GM12878 (cell line): Measurements from ENCODE around the gene MYL7. TPM values are rescaled to one million over a fixed set of nuclear protein-coding genes. Genes with fewer than 3 reads are reported as not detected.

Experiments used
- ATAC-seq: fragments of 200-7000 bp; cut with Tn5 transposase; 3 replicates; pipeline ENCODE4 v1.9.1; 2020; ENCODE audit warnings: mild to moderate bottlenecking, moderate library complexity
- BruUV-seq: library from RNA; stranded (reverse); fragments of 400-500 nt; replicated peaks from 2 replicates; lab custom pipeline; 2021; lab: Mats Ljungman, UMichigan
- CTCF ChIA-PET: fragments of 300-600 bp; sonication (Branson Sonifier 250); formaldehyde crosslinking; extraction: SDS; loops from one replicate; lab custom pipeline; 2021; ENCODE audit warnings: inconsistent platforms; lab: Yijun Ruan, JAX
- POLR2A ChIA-PET: fragments of 350-600 bp; formaldehyde crosslinking; extraction: SDS; loops from one replicate; lab custom pipeline; 2021; ENCODE audit warnings: inconsistent platforms; lab: Charles Lee
- RAD21 ChIA-PET: fragments of 300-600 bp; sonication (Branson Sonifier 250); formaldehyde crosslinking; loops from one replicate; lab custom pipeline; 2023; ENCODE audit warnings: antibody characterized with exemption; ENCODE audit not compliant: unreplicated experiment; lab: Charles Lee
- SMC1A ChIA-PET: fragments of 300-600 bp; sonication (Branson Sonifier 250); formaldehyde crosslinking; loops from one replicate; lab custom pipeline; 2023; ENCODE audit not compliant: unreplicated experiment, uncharacterized antibody; lab: Charles Lee
- DNase-seq: peaks from one replicate; pipeline ENCODE4 v3.0.0-alpha.2; 2011; ENCODE audit warnings: low read depth, low spot score
- FAIRE-seq: peaks from 3 replicates; lab custom pipeline; 2011; peaks lifted over from hg19 to GRCh38; lab: Jason Lieb, UNC
- H2AFZ ChIP-seq: 2 replicates; pipeline ENCODE4 v1.6.0; 2011; ENCODE audit warnings: low read depth, low read length, control low read depth; ENCODE audit not compliant: control insufficient read depth
- H3K27ac ChIP-seq: 2 replicates; pipeline ENCODE4 v1.5.1; 2011; ENCODE audit warnings: control low read depth; ENCODE audit not compliant: control insufficient read depth, insufficient read depth
- H3K27me3 ChIP-seq, 2 experiments: replicated peaks in 1 of 2; 2 replicates each; pipeline versions ENCODE4 v1.6.0 to v1.6.1; 2011; ENCODE audit warnings: low read length in 1 of 2; ENCODE audit not compliant: control insufficient read depth in 2 of 2, insufficient read depth in 2 of 2
- H3K36me3 ChIP-seq, 2 experiments: 2 replicates each; pipeline ENCODE4 v1.5.1; 2011; ENCODE audit warnings: low read length in 1 of 2; ENCODE audit not compliant: control insufficient read depth in 2 of 2, insufficient read depth in 2 of 2
- H3K4me1 ChIP-seq: 2 replicates; pipeline ENCODE4 v1.6.1; 2011; ENCODE audit warnings: mild to moderate bottlenecking, low read length, moderate library complexity, mixed read lengths; ENCODE audit not compliant: control insufficient read depth, insufficient read depth
- H3K4me2 ChIP-seq: 2 replicates; pipeline ENCODE4 v1.6.0; 2011; ENCODE audit warnings: control low read depth; ENCODE audit not compliant: control insufficient read depth, insufficient read depth
- H3K4me3 ChIP-seq: fragments of 200-600 bp; sonication (generic); 2 replicates; pipeline ENCODE4 v1.5.1; 2016
- H3K79me2 ChIP-seq: 2 replicates; pipeline ENCODE4 v1.6.0; 2011; ENCODE audit warnings: low read length; ENCODE audit not compliant: control insufficient read depth, insufficient read depth
- H3K9ac ChIP-seq: 2 replicates; pipeline ENCODE4 v1.8.0; 2011; ENCODE audit warnings: low read length, control low read depth, mixed read lengths; ENCODE audit not compliant: control insufficient read depth, insufficient read depth
- H3K9me3 ChIP-seq: replicated peaks from 3 replicates; pipeline ENCODE4 v1.5.1; 2011; ENCODE audit warnings: mild to moderate bottlenecking, low read length; ENCODE audit not compliant: control insufficient read depth, insufficient read depth
- H4K20me1 ChIP-seq: 2 replicates; pipeline ENCODE4 v1.6.0; 2011; ENCODE audit not compliant: control insufficient read depth, insufficient read depth
- CHD1 ChIP-seq: IDR thresholded peaks from 2 replicates; pipeline ENCODE4 v1.6.1; 2012; ENCODE audit warnings: low read depth, low read length, improper control_type of control experiment
- HCFC1 ChIP-seq: fragments of 150-350 bp; IDR thresholded peaks from 2 replicates; pipeline ENCODE4 v1.6.1; 2014; ENCODE audit warnings: low read length
- HSF1 ChIP-seq: fragments of 150-350 bp; IDR thresholded peaks from 2 replicates; pipeline ENCODE4 v1.6.1; 2014; ENCODE audit warnings: mild to moderate bottlenecking, low read depth, low read length
- IRF4 ChIP-seq: IDR thresholded peaks from 2 replicates; pipeline ENCODE4 v1.6.1; 2011; ENCODE audit warnings: low read depth, low read length
- JUNB ChIP-seq: IDR thresholded peaks from 2 replicates; pipeline ENCODE4 v1.6.1; 2016; ENCODE audit warnings: antibody characterized with exemption, mild to moderate bottlenecking
- KLF5 ChIP-seq: fragments of 450-650 bp; IDR thresholded peaks from 2 replicates; pipeline ENCODE4 v1.6.1; 2014; ENCODE audit warnings: mild to moderate bottlenecking; ENCODE audit not compliant: partially characterized antibody
- NFIC ChIP-seq: IDR thresholded peaks from 2 replicates; pipeline ENCODE4 v1.6.1; 2012; ENCODE audit warnings: low read depth, mild to moderate bottlenecking, inconsistent platforms, low read length, moderate library complexity
- NR2C1 ChIP-seq: fragments of 450-650 bp; IDR thresholded peaks from 2 replicates; pipeline ENCODE4 v1.6.1; 2017; ENCODE audit warnings: antibody characterized with exemption, mild to moderate bottlenecking, moderate library complexity
- PBX3 ChIP-seq: IDR thresholded peaks from 2 replicates; pipeline ENCODE4 v1.6.1; 2011; ENCODE audit warnings: mild to moderate bottlenecking, low read depth, low read length, moderate library complexity; ENCODE audit not compliant: insufficient replicate concordance
- RELA ChIP-seq: fragments of 450-650 bp; IDR thresholded peaks from 2 replicates; pipeline ENCODE4 v1.8.0; 2014; ENCODE audit warnings: borderline replicate concordance; ENCODE audit not compliant: partially characterized antibody
- SMAD1 ChIP-seq: fragments of 450-650 bp; IDR thresholded peaks from 2 replicates; pipeline ENCODE4 v1.6.1; 2018; ENCODE audit warnings: mild to moderate bottlenecking, low read depth; ENCODE audit not compliant: partially characterized antibody
- SREBF2 ChIP-seq: IDR thresholded peaks from 2 replicates; pipeline ENCODE4 v1.6.1; 2012; ENCODE audit warnings: mild to moderate bottlenecking, low read length
- WRNIP1 ChIP-seq: IDR thresholded peaks from 2 replicates; pipeline ENCODE4 v1.6.1; 2011; ENCODE audit warnings: low read depth, low read length, improper control_type of control experiment, borderline replicate concordance
- WGBS: methylation state at CpG from one replicate; pipeline ENCODE4 v1.1.6; 2016; ENCODE audit warnings: low lambda C conversion rate; ENCODE audit not compliant: insufficient replicate concordance, insufficient coverage; ENCODE audit errors: missing lambda C conversion rate; 5-methylcytosine and 5-hydroxymethylcytosine counted together
- in situ Hi-C: fragments of 300-500 bp; cut with MboI; formaldehyde crosslinking; loops from 9 replicates; pipeline ENCODE4 v1.14.3; 2018; ENCODE audit warnings: mixed read lengths
- intact Hi-C: fragments of 100-400 bp; cut with micrococcal nuclease; formaldehyde crosslinking; loops from one replicate; pipeline ENCODE4 v1.14.2; 2022; ENCODE audit not compliant: unreplicated experiment
- polyA plus RNA-seq, 11 experiments: library from polyadenylated mRNA; depleted of rRNA in 4 of 11; unstranded in 6 of 11; stranded (reverse) in 5 of 11; fragments of >200 nt; fragmentation: Nextera tagmentation in 4 of 11; fragmentation: Illumina TruSeq in 1 of 11; extraction: Ambion mirVana in 4 of 11; extraction: Trizol in 1 of 11; gene quantifications; 1 replicate in 1 of 11; 2 replicates in 10 of 11; pipeline versions ENCODE4 v1.2.1 to v1.2.3, GENCODE V29; 2011 to 2016; ENCODE audit warnings: inconsistent platforms in 2 of 11, missing spikeins in 2 of 11, low read depth in 1 of 11
- total RNA-seq, 4 experiments: library from RNA; depleted of rRNA in 3 of 4; stranded (reverse); fragments of >200 nt in 3 of 4; fragmentation: Illumina TruSeq in 1 of 4; extraction: Trizol in 1 of 4; gene quantifications; 2 replicates each; pipeline versions ENCODE4 v1.2.1 to v1.2.3, GENCODE V29; 2013 to 2021
- TF ChIP-seq, protein P1 (sequence below): fragments of 450-650 bp; IDR thresholded peaks from 2 replicates; pipeline ENCODE4 v1.6.1; 2017; ENCODE audit warnings: mild to moderate bottlenecking, moderate library complexity
- TF ChIP-seq, protein P2 (sequence below): fragments of 450-650 bp; formaldehyde crosslinking; IDR thresholded peaks from 2 replicates; pipeline ENCODE4 v1.5.0; 2022; ENCODE audit warnings: mild to moderate bottlenecking, missing genetic modification characterization

MYL7 gene
- total and polyA plus RNA-seq, 10 of the 15 experiments (the other 5 are each of a cell fraction or from before 2014, with no cell fraction given), result 1.9 TPM; not detected in 9

DNA sequence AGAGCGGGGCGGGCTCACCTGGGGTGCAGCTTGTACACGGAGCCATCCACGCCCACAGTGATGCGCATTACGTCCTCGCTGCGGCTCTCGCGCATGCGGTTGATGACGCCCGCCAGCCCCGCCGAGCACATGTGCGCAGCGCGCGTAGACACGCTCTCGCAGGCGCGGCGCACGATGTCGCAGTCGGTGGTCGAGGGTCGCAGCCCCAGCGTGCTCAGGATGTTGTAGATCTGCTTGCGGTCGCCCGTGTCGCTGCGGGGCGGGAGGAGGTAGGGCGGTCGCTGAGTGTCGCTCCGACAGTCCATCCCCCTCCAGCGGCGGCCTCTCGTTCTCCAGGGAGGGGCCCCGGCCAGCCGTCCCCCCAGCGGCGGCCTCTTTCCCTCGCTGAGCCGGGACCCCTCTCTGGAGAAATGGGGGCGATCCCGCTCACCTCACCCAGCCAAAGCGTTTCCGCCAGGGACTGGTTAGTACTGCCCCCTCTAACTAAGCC lies 4.4 kb upstream of the MYL7 start:
- Histone ChIP-seq H3K4me3 (no peak overlapping the region), H3K27ac (no peak overlapping the region), H3K9me3 (no peaks in the 10 kb centered on the region), H3K79me2 (no peaks in the 10 kb centered on the region), H3K36me3 (no peaks in the 10 kb centered on the region), H3K4me1 (peaks cover 2% of the 10 kb centered on the region), H2AFZ (no peak overlapping the region), H3K27me3 (no peaks in the 10 kb centered on the region), H3K4me2 (no peak overlapping the region), H4K20me1 (no peaks in the 10 kb centered on the region), H3K9ac (no peak overlapping the region)
- DNase-seq (no peak), ATAC-seq (no peak), FAIRE-seq (no peak)
- in situ Hi-C loops, result no loop called here
- 51% methylated on average over 45 of the region's 53 CpGs for WGBS
- ChIA-PET POLR2A (no interaction called here), RAD21 (no interaction called here), CTCF (no interaction called here), SMC1A (no interaction called here)
- intact Hi-C loops, result no loop called here
- BruUV-seq, result no TSS peak
- TF ChIP-seq RELA, result no peak
- TF ChIP-seq IRF4, result no peak
- no peak for TF ChIP-seq CHD1
- TF ChIP-seq JUNB, result no peak
- TF ChIP-seq, protein P1, sequence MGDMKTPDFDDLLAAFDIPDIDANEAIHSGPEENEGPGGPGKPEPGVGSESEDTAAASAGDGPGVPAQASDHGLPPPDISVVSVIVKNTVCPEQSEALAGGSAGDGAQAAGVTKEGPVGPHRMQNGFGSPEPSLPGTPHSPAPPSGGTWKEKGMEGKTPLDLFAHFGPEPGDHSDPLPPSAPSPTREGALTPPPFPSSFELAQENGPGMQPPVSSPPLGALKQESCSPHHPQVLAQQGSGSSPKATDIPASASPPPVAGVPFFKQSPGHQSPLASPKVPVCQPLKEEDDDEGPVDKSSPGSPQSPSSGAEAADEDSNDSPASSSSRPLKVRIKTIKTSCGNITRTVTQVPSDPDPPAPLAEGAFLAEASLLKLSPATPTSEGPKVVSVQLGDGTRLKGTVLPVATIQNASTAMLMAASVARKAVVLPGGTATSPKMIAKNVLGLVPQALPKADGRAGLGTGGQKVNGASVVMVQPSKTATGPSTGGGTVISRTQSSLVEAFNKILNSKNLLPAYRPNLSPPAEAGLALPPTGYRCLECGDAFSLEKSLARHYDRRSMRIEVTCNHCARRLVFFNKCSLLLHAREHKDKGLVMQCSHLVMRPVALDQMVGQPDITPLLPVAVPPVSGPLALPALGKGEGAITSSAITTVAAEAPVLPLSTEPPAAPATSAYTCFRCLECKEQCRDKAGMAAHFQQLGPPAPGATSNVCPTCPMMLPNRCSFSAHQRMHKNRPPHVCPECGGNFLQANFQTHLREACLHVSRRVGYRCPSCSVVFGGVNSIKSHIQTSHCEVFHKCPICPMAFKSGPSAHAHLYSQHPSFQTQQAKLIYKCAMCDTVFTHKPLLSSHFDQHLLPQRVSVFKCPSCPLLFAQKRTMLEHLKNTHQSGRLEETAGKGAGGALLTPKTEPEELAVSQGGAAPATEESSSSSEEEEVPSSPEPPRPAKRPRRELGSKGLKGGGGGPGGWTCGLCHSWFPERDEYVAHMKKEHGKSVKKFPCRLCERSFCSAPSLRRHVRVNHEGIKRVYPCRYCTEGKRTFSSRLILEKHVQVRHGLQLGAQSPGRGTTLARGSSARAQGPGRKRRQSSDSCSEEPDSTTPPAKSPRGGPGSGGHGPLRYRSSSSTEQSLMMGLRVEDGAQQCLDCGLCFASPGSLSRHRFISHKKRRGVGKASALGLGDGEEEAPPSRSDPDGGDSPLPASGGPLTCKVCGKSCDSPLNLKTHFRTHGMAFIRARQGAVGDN, result no peak
- TF ChIP-seq HCFC1, result no peak
- TF ChIP-seq SMAD1, result no peak
- no peak for TF ChIP-seq NR2C1
- TF ChIP-seq, protein P2, sequence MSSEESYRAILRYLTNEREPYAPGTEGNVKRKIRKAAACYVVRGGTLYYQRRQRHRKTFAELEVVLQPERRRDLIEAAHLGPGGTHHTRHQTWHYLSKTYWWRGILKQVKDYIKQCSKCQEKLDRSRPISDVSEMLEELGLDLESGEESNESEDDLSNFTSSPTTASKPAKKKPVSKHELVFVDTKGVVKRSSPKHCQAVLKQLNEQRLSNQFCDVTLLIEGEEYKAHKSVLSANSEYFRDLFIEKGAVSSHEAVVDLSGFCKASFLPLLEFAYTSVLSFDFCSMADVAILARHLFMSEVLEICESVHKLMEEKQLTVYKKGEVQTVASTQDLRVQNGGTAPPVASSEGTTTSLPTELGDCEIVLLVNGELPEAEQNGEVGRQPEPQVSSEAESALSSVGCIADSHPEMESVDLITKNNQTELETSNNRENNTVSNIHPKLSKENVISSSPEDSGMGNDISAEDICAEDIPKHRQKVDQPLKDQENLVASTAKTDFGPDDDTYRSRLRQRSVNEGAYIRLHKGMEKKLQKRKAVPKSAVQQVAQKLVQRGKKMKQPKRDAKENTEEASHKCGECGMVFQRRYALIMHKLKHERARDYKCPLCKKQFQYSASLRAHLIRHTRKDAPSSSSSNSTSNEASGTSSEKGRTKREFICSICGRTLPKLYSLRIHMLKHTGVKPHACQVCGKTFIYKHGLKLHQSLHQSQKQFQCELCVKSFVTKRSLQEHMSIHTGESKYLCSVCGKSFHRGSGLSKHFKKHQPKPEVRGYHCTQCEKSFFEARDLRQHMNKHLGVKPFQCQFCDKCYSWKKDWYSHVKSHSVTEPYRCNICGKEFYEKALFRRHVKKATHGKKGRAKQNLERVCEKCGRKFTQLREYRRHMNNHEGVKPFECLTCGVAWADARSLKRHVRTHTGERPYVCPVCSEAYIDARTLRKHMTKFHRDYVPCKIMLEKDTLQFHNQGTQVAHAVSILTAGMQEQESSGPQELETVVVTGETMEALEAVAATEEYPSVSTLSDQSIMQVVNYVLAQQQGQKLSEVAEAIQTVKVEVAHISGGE (CRISPR knock-in tag), result no peak
- no peak for TF ChIP-seq SREBF2
- TF ChIP-seq WRNIP1, result no peak
- TF ChIP-seq KLF5, result no peak
- no peak for TF ChIP-seq HSF1
- no peak for TF ChIP-seq PBX3
- no peak for TF ChIP-seq NFIC
